ENCODE results near the gene NUP210.

Gene NUP210

GRCh38 chr3:13283877-13284264, 136.3 kb downstream of the NUP210 start:
- DNase-seq: no peak

- DNase-seq: no peak
Measured at GRCh38 chr3:13282986-13283876, 136.9 kb downstream of the NUP210 start.

GRCh38 chr3:13282358-13282985, 137.7 kb downstream of the NUP210 start:
- DNase-seq: no peak

- DNase-seq: no peak
Measured at GRCh38 chr3:13281507-13282357, 138.4 kb downstream of the NUP210 start.

- DNase-seq: no peak
Measured at GRCh38 chr3:13280811-13281506, 139.2 kb downstream of the NUP210 start.

- no peak for DNase-seq
Measured at GRCh38 chr3:13280122-13280790, 139.9 kb downstream of the NUP210 start.

- DNase-seq: no peak
Measured at GRCh38 chr3:13279532-13279910, 140.6 kb downstream of the NUP210 start.

GRCh38 chr3:13278783-13279531, 141.2 kb downstream of the NUP210 start:
- no peak for DNase-seq

- no peak for DNase-seq
Measured at GRCh38 chr3:13277860-13278531, 142.1 kb downstream of the NUP210 start.

- DNase-seq: no peak
Measured at GRCh38 chr3:13277196-13277813, 142.8 kb downstream of the NUP210 start.

GRCh38 chr3:13276438-13277195, 143.5 kb downstream of the NUP210 start:
- DNase-seq: no peak

GRCh38 chr3:13275376-13276005, 144.6 kb downstream of the NUP210 start:
- DNase-seq: no peak

- no peak for DNase-seq
Measured at GRCh38 chr3:13274551-13275332, 145.4 kb downstream of the NUP210 start.

- no peak for DNase-seq
Measured at GRCh38 chr3:13274125-13274524, 146.0 kb downstream of the NUP210 start.

GRCh38 chr3:13273604-13274105, 146.5 kb downstream of the NUP210 start:
- no peak for DNase-seq

- DNase-seq: no peak
Measured at GRCh38 chr3:13272831-13273603, 147.1 kb downstream of the NUP210 start.

GRCh38 chr3:13269711-13270378, 150.3 kb downstream of the NUP210 start:
- no peak for DNase-seq

Data from NCI-H2107 (cell line).